GM21576 (cell line): ENCODE data around the gene SLC30A7.
A peak's percentile ranks its signal among the peaks of the same experiment; 100 is the strongest.

ENCODE experiments used
- ATAC-seq: cut with Tn5 transposase; IDR thresholded peaks from one replicate; pipeline ENCODE4 v1.9.1; 2021; ENCODE audit warnings: mild to moderate bottlenecking, moderate library complexity; ENCODE audit not compliant: unreplicated experiment

The SLC30A7 gene

DNA sequence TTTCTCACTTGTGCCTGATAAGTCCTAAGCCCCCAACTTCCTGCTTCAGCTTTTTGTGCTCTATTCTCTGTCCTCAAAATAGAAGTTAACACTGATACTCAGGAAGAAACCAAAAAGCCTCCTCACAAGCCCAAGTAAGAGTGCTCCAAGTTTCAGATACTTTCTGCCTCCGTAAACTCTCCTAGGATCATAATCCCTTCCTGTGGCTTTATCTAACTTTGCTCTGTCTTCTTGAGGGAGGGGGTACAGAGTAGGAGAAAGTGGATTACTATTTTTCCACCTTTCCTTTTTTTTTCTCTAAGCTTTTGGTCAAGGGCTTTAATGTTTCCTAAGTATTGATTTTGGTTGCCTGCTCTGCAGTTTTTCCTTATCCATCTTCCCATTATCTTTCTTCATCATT lies 75.1 kb downstream of the SLC30A7 start:
- ATAC-seq = no peak

DNA sequence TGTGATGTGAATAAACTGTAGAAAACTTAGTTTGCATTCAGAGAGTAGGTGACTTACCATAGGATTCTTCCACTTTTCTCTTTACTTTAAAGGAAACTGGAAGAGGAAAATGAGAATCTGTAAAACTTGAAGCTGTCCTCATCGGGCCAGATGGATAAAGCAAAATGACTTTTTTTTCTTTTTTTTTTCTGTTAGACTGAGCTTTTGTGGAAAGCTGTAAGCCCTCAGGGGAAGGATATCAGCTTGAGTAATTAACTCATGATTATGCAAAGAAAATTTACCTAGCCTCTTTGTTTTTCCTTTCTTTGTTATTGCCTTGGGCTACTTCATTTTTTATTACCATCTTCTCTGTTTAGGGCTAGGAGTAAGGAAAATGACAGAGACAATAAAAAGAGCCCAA lies 76.3 kb downstream of the SLC30A7 start:
- no peak for ATAC-seq

DNA sequence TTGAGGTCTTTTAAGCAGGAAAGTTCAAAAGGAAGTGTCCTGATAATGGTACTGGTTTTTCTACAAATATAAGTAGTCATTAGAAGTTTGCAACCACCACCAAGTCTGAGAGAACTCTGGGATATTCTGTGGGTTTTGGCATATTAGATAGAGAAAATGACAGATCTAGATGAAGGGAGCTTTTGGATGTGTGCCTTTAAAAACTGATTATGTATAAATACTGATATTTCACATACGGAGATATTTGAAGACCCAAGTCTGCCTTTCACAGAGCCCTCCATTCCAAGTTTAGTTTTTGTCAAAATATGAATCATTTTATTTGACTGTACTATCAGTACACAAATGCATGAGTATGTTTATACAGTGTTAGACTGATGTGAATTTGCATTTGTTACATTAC lies 81.0 kb downstream of the SLC30A7 start:
- no peak for ATAC-seq

DNA sequence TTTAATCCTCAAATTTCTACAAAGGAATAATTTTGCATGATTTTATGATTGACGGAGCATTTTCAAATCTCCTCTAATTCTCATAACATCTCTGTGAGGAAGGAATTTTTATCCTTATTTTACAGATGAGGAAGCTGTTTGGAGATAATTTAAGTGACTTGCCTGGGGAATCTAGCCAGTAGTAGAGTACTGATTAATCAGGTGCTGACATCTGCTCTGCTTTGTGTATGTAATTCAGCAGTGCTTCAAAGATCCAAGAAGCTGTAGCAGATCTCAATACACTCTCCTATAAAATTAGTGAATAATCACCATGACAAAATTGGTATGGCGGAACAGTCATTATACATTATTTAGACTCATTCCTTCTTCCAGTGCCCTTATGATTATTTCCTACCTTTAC lies 83.7 kb downstream of the SLC30A7 start:
- no peak for ATAC-seq

DNA sequence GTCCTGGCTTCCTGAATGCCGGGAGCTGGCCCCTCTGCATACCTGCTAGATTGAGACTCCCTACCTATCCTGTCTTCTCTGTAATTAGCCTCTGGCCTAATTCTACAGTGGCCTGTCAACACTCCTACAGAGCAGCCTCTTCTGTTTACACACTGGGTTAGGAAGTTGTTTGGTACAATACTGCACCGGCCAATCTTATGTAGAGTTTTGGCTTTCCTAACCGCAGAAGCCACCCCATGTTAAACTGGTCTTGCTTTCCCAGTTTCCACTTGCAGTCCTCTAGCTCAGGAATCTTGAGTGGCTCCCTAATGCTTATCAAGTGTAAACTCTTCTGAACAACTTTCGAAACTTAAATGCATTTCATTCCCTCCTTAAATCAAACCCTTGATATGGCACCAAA lies 86.9 kb downstream of the SLC30A7 start:
- no peak for ATAC-seq

DNA sequence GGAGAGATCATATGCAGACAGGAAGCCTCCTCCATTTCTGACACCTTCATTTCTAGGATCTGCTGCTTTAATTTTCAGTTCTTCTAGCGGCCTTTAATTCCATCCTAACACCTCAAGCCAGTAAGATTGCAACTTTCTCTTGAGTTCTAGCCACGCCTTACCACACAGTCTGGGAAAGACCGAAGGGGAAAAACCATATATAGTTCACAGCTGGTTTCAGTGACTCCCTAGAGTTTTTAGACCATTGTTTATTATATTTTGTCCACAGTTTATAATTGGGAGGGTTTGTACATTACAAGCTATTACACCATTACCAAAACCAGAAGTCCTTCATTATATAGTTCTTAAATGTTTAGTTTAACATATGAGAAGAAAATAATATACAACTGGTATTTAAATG lies 92.2 kb downstream of the SLC30A7 start:
- no peak for ATAC-seq

DNA sequence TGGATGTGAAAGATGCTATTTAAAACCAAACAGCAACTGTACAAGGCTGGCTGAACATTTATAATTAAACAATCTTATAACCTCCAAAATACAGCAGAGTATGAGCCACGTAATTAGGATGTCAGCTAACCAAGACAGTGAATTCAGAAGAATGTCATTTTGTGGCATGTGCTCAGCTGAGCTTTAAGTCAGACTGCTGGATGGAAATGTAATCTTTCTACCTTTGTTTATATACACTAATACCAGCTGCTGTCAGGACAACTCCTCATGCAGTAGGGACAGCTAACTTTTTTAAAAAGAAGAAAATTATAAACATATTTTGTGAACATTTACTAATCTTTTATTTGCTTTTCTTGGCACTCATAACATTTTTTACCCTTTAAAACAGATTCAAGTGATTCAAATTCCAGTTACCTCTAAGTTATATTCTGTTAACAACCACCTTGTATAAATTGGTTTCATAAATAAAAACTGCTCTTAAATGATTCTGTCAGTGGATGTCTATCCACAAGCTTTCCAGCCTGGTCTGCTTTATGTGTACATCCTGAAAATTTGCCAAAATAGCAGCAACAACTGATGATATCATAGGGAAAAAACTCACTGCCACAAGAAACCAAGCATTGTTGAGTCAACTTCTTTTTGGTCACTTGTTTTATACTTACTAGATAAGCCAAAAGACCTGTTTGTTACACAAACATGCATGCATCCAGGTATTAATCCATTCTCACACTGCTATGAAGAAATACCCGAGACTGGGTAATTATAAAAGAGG lies 93.6 kb downstream of the SLC30A7 start:
- ATAC-seq = no peak

DNA sequence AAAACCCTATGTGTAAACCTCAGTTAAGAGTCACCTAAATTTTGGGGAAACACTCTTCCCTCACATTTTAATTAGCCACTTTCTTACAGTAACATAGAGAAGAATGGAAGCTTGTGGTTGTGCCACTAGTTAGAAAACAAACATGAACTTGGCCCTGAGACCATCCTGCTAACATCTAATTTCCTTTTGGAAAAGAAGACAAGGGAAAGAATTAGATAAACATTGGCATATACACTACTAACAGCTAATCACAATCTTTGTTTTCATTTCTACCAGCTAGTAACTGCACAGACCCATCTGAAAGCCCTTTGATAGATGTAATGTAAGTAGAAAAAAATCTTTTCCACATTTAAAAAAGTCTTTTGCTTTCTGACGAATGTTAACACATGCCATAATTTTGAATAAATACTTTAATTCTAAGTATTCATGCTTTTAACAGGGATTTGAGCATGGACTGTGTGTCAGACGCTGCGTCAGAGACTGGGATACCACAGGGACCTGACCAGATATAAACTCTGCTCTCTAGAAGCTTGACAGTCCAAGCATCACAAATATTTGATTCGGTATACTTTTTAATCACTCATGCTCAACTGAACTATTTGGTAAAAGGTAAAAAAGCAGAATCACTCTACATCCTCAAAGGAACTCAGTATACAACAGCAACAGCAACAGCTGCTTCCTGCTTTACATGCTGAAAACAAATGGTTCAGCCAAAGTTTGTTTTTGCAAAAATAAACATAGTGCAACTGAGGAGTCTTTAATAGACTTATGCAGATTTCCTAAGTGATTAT lies 99.5 kb downstream of the SLC30A7 start:
- no peak for ATAC-seq

DNA sequence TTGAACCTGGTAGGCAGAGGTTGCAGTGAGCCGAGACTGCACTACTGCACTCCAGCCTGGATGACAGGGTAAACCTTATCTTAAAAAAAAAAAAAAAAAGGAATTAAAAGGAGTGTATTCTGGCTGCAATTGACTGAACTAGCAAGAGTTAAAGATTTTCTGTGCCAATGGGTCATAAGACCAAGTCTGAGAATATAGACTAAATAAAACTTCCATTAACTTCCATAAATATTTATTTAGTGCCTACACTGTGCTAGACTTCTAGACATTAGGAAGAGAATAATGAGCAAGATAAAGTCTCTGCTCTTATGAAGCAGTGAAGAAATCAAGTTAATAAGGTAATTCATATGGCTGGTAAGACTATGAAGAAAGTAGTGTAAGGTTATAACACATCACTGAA lies 102.5 kb downstream of the SLC30A7 start:
- ATAC-seq = no peak

DNA sequence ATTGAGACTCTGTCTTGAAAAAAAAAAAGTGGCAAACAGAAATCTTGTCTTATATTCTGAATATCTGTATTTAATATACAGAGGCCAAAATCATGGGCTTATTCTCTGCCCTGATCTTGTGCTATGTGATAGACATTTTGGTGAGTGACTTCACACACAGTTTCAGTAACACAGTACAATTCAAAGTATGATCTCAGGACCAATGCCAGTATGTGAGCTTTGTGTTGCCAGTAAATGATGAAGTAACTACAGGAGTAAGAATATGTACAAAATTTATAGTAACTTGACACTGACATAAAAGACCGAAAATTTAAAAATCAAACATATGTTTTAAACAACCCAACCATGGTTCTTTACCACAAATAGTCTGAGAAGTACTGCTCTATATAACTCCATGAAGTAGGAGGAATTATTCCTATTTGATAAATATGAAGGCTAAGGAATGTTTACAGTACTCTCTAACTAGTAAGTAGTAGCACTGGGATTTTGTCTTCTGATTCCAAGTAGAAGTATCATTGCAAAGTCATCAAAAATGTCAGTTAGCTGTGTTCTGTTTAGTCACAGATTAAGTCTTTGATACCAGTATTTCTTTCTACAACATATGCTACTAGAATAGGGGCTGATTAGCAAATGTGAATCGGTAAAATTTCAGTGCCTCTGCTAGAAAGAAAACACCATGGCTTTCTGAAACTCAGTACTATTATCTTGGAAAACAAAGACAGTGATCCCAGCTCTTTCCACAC lies 104.4 kb downstream of the SLC30A7 start:
- ATAC-seq = no peak

DNA sequence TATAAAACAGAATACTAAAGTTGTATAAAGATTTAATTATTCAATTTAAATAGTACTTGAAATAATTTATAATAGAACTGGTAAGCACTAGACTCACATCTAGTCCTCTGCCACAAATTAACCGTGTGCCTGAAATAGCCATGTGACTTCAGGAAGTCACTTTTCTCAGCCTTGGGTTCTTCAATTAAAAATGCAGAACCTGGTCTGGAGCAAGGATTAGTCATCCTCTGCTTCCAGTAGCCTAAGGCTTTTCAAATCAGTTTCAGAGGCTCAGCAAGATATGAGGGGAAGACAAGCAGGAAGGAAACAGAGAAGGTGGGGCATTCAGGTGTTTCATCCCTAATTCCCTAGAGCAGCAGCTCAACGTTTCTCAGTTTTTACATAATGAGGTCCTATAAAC lies 106.7 kb downstream of the SLC30A7 start:
- ATAC-seq = no peak

DNA sequence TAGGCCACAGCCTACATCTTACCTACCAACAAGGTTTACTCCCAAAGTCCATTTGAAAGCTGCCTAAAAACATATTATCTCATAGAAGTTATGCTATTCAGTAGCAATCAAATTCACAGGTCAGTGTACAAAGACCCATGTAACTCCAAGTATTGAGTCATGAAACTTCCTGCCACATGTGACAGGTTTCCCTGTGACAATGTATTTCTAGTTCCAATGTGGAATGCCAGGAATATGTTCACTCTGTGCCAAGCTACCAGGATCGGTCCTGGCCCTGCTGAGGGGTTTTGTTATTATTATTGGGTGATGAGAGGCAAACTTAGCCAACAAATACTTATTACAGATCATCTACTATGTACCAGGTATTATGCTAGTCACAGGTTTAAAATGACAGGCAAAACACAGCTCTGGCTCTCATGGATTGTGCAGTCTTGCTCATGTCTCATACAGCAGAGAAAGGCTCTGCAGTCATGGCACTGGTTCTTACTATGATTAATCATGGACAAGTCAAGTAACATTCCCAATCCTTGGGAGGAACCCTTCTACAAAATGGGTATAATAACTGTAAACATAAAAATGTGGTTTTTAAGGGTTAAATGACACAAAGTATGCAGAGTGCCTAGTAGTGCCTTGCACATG lies 107.2 kb downstream of the SLC30A7 start:
- ATAC-seq = no peak

DNA sequence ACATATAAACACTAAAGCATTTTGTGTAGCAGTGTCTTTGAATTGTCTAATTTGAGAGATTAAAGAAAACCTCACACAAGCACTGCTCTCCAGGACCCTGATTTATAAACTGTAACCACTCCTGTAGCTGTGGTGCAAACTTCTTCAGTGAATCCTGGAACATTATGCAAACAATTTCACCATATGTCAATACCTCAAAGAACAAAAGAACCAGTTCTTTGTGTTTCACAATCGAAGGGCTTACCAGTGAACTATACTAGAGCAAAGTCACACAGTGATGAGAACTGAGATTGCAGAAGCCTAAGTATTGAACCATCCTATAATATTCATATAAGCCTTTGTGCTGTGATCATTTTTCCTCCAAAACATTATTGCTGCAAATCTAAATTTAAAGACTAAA lies 108.2 kb downstream of the SLC30A7 start:
- peak; percentile 44 for ATAC-seq

DNA sequence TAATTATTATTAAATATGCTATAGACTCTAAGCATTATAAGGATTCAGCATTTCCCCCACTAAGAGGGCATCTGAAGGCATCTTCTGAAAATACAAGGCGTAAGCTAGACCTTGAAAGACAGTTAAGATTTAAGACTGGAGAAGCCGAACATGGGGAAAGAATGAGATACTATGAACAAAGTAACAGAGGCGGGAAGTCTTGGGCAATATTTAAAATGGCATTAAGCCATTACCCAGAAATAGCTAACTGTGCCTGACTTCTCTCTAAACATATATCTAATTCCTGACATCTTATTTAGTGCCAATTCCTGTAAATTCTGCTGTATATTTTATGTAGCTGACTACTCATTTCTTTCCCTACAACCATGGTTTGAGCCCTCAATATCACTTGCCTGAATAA lies 108.8 kb downstream of the SLC30A7 start:
- ATAC-seq = no peak

DNA sequence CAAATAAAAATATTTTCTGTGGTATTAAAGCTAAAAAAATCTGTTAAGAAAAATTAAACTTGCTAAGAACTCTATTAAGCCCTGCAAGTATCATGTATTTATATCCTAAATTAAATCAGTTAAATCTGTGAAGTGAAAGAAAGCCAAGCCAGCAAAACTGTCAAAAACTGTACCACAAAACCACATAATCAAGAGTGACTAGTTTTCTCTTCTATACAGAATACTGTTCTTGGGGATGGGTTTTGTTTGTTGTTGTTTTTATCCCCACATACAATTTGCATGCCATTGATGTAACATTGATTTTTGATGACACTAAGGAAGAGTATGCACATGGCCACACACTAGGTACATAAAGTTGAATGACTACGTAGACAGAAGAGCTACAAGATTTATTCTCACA lies 109.3 kb downstream of the SLC30A7 start:
- no peak for ATAC-seq

DNA sequence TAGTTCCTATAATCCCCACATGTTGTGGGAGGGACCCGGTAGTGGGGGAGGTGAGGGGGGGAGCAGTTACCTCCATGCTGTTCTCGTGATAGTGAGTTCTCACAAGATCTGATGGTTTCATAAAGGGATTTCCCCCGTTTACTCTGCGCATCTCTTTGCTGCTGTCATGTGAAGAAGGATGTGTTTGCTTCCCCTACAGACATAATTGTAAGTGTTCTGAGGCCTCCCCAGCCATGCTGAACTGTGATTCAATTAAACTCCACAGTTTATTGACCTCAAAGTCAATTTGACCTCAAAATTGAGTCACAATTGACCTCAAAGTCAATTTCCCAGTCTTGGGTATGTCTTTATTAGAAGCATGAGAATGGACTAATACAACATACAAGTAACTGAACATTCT lies 110.0 kb downstream of the SLC30A7 start:
- ATAC-seq = no peak

DNA sequence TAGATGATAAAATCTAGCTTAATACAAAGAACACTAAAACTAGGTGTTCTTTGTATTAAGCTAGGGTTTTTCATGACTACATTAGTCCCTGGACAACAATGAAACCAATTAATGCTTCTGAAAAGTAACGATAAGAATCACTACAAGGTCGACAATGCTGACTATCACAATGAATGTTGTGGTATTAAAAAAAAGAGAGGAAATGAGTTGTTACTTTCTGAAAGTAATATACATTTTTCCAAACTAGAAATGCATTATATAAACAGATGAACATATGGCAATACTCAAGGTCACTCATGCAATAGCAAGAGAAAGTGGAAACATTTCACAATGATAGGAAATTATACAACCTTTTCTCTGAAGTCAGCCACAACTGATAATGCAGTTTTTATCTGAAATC lies 110.7 kb downstream of the SLC30A7 start:
- ATAC-seq = no peak

DNA sequence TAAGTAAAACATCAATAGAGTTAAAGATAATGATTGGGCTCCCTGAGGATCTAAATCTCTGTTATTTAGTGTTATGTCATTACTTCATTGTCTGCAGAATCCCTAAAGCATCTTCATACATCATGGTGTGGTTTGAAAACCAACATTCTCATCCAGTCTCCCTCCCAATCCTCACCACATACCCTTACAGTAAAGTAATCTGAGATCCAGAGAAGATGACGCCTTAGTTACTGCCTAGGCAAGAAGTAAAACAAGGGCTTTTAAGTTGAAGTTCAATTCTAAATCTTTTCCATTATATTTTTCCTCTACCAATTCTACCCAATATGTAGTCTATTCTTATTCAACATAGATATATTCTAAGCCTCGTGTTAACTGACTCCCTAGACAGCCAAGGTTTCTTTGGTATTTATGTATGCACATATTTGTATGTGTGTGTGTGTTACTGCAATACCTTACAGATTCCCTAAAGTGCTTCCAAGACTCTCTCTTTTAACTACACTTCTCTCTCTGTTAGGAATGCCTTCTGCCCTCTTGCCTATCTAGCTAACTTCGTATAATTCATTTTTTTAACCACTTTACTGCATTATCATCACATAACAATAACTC lies 112.4 kb downstream of the SLC30A7 start:
- ATAC-seq = no peak

DNA sequence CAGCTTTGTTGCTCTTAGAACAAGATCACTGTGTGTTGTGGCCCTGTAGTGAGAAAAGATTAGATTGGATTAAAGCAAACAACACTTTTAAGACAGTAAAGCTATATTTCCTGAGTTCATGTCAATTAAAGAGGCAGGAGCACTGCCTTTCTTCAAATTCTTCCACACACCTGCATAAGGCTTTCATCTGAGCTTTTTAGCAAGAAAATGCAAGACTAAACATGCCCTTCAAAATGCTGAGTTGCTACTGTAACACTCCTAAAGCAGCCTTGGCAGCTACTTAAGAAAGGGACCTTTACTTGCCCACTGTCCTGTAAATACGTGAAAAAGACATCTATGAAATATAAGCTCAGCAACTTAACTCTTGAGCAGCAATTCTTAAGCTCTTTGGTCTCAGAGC lies 117.9 kb downstream of the SLC30A7 start:
- ATAC-seq = no peak

DNA sequence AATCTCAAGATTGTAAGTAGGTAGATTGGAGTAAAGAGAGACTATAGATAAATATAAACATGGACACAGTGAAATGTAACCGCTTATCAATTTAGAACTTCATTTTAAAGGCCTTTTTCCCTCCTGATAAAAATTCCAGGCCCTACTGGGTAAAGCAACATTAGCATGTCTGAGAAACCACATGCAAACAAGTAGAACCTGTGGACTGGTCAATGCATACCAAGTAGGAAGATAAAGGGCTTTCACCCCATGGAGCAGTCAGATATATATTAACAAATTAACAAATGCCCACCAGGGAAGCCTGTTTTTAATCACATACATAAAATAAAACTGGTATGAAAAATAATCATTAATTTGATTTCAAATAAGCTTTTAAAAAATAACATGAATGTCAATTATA lies 121.6 kb downstream of the SLC30A7 start:
- ATAC-seq = no peak

DNA sequence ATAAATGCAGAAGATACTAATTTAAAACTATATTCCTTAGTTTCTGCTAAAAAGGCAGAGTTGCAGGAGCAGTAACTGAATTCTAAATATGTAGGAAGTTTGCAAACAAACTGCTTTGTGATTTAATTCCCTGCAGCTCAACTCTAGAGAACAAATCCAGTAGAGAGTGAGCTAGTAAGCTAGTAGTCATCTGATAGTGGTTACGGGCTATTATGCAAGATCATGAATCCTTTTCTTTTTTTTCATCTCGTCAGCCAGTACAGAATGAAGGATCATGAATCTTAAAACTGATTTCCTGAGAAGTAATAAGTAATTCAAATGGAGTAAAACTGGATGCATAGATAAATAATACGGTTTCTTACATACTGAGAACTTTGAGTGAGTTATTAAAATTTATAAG lies 126.4 kb downstream of the SLC30A7 start:
- no peak for ATAC-seq
